ENCODE results near the gene LAMTOR1. TPM values are rescaled to one million over a fixed set of nuclear protein-coding genes. Genes with fewer than 3 reads are reported as not detected.

Gene LAMTOR1
- total RNA-seq, 1 donor from 2014 or later, result 65.8 TPM

DNA sequence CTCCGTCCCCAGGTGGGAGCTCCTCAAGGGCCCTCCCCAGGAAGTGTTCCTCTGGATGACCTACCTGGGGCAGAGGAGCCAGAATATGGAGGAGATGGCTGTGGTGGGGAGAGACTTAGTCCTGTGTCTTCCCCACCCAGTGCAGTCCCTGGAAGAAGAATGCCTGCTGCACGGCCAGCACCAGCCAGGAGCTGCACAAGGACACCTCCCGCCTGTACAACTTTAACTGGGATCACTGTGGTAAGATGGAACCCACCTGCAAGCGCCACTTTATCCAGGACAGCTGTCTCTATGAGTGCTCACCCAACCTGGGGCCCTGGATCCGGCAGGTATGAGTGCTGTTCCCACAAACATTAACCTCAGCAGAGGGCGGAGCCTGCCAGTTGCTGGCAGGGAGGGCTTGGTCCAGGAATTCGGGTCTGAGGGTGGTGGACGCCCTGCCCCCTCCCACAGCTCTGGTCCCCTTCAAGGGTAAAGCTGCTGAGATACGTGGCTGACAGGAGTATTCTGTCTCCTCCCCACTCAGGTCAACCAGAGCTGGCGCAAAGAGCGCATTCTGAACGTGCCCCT is 35.8 kb upstream of the LAMTOR1 start:
- no peak overlapping the region for H3K4me3 Mint-ChIP-seq (ENCODE audit: unreplicated experiment)
- no peaks in the 10 kb centered on the region for H4K20me1 ChIP-seq (ENCODE audit: insufficient read depth, low read length)
- H3K27me3 Mint-ChIP-seq (ENCODE audit: low read depth, unreplicated experiment), result peaks cover 8% of the 10 kb centered on the region
- TF ChIP-seq CTCF (IDR thresholded peaks at IDR 0.05; ENCODE audit: insufficient read depth, low read depth, low read length) (no peak), EZH2 (IDR thresholded peaks at IDR 0.05; ENCODE audit: insufficient read depth, low read length) (no peak)
- H3K9me3 ChIP-seq (ENCODE audit: insufficient read depth, low read depth, low read length), result no peaks in the 10 kb centered on the region
- no peak overlapping the region for H3K9ac ChIP-seq (ENCODE audit: low read length)
- no peaks in the 10 kb centered on the region for H3K27me3 ChIP-seq (ENCODE audit: insufficient read depth, low read length)
- no peaks in the 10 kb centered on the region for H3K36me3 ChIP-seq (ENCODE audit: insufficient read depth, low read length)
- H3K4me1 Mint-ChIP-seq (ENCODE audit: low read depth, unreplicated experiment), result peaks cover 18% of the 10 kb centered on the region
- no peaks in the 10 kb centered on the region for H3K79me2 ChIP-seq (ENCODE audit: insufficient read depth, low read length)
- H3K27ac Mint-ChIP-seq (ENCODE audit: unreplicated experiment), result no peak overlapping the region
- H3K4me3 ChIP-seq (ENCODE audit: insufficient read depth, low read depth, low read length), result no peak overlapping the region
- DNase-seq (ENCODE audit: low read depth), result no peak
- no peak overlapping the region for H2AFZ ChIP-seq (ENCODE audit: low read depth, low read length)
- no peaks in the 10 kb centered on the region for H3K9me3 Mint-ChIP-seq (ENCODE audit: unreplicated experiment)
- no peak for FAIRE-seq
- H3K4me2 ChIP-seq (ENCODE audit: low read length), result no peak overlapping the region
- H3K27ac ChIP-seq (ENCODE audit: low read depth, low read length), result no peak overlapping the region
- H3K36me3 Mint-ChIP-seq (ENCODE audit: low read depth, unreplicated experiment), result no peaks in the 10 kb centered on the region
- peaks cover 17% of the 10 kb centered on the region for H3K4me1 ChIP-seq (ENCODE audit: insufficient read depth, low read length)

GRCh38 chr11:72136684-72137262 is 33.7 kb upstream of the LAMTOR1 start:
- Mint-ChIP-seq H3K27ac (ENCODE audit: unreplicated experiment) (no peak overlapping the region), H3K4me1 (ENCODE audit: low read depth, unreplicated experiment) (peaks cover 13% of the 10 kb centered on the region), H3K9me3 (ENCODE audit: unreplicated experiment) (peaks cover 1% of the 10 kb centered on the region), H3K27me3 (ENCODE audit: low read depth, unreplicated experiment) (peaks cover 22% of the 10 kb centered on the region), H3K36me3 (ENCODE audit: low read depth, unreplicated experiment) (no peaks in the 10 kb centered on the region), H3K4me3 (ENCODE audit: unreplicated experiment) (no peak overlapping the region)
- H3K9me3 ChIP-seq (ENCODE audit: insufficient read depth, low read depth, low read length), result no peaks in the 10 kb centered on the region
- FAIRE-seq, result no peak
- H4K20me1 ChIP-seq (ENCODE audit: insufficient read depth, low read length), result no peaks in the 10 kb centered on the region
- H3K36me3 ChIP-seq (ENCODE audit: insufficient read depth, low read length), result no peaks in the 10 kb centered on the region
- TF ChIP-seq CTCF (IDR thresholded peaks at IDR 0.05; ENCODE audit: insufficient read depth, low read depth, low read length) (no peak), EZH2 (IDR thresholded peaks at IDR 0.05; ENCODE audit: insufficient read depth, low read length) (no peak)
- H3K27ac ChIP-seq (ENCODE audit: low read depth, low read length), result no peak overlapping the region
- DNase-seq (ENCODE audit: low read depth), result no peak
- no peak overlapping the region for H3K9ac ChIP-seq (ENCODE audit: low read length)
- peaks cover 12% of the 10 kb centered on the region for H3K4me1 ChIP-seq (ENCODE audit: insufficient read depth, low read length)
- H3K79me2 ChIP-seq (ENCODE audit: insufficient read depth, low read length), result no peaks in the 10 kb centered on the region
- peaks cover 2% of the 10 kb centered on the region for H3K27me3 ChIP-seq (ENCODE audit: insufficient read depth, low read length)
- H3K4me3 ChIP-seq (ENCODE audit: insufficient read depth, low read depth, low read length), result no peak overlapping the region
- no peak overlapping the region for H2AFZ ChIP-seq (ENCODE audit: low read depth, low read length)
- no peak overlapping the region for H3K4me2 ChIP-seq (ENCODE audit: low read length)
